HCT116 (cell line): ENCODE results near the gene ZNF41.

Source experiments
- CTCF ChIP-seq, 3 experiments: fragments of 200-600 bp in 1 of 3; sonication (generic) in 1 of 3; IDR thresholded peaks in 2 of 3; conservative IDR thresholded peaks in 1 of 3; 2 replicates each; pipeline ENCODE4 v1.5.1; 2012 to 2017; ENCODE audit warnings: low read depth in 2 of 3, low read length in 2 of 3, antibody characterized with exemption in 1 of 3, borderline replicate concordance in 1 of 3, control low read depth in 1 of 3, mild to moderate bottlenecking in 1 of 3, mixed read lengths in 1 of 3, mixed run types in 1 of 3, moderate library complexity in 1 of 3; ENCODE audit not compliant: insufficient read depth in 1 of 3
- EGR1 ChIP-seq: IDR thresholded peaks from 2 replicates; pipeline ENCODE4 v1.6.1; 2012; ENCODE audit warnings: low read depth

GRCh38 chrX:47530049-47530448, 47.0 kb upstream of the ZNF41 start:
- TF ChIP-seq EGR1 (no peak), CTCF (IDR thresholded peaks at IDR 0.05 in 2 of 3, conservative IDR thresholded peaks at IDR 0.05 in 1 of 3; ENCODE audit: borderline replicate concordance in 1 of 3, insufficient read depth in 1 of 3, low read depth in 2 of 3, low read length in 2 of 3) (no peak)
